ENCODE results near the gene PIK3R2. TPM values are rescaled to one million over a fixed set of nuclear protein-coding genes. Genes with fewer than 3 reads are reported as not detected.

Gene PIK3R2
- total RNA-seq, 1 donor from 2014 or later = 16.1 TPM

DNA sequence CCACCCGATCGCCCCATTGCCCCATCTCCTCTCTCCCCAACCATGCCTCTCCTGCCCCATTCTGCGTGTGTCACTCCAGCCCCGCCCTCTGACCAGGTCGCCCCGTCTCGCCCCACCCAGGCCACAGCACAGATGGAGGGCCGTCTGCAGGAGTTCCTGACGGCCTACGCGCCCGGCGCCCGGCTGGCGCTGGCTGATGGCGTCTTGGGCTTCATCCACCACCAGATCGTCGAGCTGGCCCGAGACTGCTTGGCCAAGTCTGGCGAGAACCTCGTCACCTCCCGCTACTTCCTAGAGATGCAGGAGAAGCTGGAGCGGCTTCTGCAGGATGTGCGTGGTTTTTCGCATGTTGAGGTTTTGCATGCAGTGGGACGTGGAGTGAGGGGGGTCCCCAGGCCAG lies 29.1 kb upstream of the PIK3R2 start:
- DNase-seq (ENCODE audit: low spot score) = no peak

DNA sequence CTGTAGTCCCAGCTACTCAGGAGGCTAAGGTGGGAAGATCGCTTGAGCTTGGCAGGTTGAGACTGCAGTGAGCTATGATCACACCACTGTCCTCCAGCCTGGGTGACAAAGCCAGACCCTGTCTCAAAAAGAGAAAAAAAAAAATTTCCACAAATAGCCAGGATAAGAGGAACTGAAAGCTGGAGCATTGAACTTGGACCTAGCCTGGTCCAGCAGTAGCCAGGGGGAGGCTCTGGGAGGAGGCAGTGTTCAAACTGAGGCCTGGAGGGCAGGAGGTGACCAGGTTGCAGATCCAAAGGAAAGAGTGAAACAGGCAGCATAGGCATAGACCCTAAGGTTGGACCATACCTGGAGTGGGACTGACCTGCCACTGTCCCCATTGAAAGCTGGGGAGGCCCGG lies 26.9 kb upstream of the PIK3R2 start:
- no peak for DNase-seq (ENCODE audit: low spot score)

DNA sequence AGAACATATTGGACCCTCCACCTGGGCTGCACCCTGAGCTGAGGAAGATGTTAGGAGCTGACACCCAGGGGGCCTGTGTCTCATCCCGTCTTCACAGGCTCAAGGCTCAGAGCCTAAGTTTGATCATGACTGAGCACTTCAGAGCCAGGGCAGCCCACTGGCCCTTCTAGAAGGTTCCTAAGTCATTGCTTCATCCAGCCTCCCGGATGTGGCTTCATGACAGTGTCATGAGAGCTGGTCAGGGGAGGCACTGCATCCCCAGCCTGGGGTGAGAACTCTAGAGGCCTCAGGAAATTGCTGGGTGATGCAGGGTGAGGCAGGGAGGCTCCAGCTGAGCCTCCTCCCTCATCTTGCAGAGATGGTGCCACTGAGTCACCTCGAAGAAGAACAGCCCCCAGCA lies 24.9 kb upstream of the PIK3R2 start:
- DNase-seq (ENCODE audit: low spot score) = no peak

DNA sequence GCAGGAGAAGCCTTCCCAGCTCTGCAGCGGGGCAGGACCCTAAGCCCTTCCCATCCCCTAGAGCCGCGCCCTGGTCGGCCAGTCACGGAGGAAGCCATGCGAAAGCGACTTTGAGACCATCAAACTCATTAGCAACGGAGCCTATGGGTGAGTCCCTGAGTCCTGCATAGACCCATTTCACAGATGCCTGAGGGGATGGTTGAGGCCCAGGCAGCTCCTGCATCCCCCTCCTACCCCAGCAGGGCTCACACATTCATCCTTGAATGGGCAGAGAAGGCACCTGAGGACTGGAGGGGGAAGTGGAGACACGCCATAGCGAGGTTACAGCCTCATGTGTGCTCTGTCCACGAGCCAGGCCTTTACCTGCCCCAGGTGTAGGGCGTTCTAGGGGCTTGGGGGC lies 24.2 kb upstream of the PIK3R2 start:
- DNase-seq (ENCODE audit: low spot score) = no peak

DNA sequence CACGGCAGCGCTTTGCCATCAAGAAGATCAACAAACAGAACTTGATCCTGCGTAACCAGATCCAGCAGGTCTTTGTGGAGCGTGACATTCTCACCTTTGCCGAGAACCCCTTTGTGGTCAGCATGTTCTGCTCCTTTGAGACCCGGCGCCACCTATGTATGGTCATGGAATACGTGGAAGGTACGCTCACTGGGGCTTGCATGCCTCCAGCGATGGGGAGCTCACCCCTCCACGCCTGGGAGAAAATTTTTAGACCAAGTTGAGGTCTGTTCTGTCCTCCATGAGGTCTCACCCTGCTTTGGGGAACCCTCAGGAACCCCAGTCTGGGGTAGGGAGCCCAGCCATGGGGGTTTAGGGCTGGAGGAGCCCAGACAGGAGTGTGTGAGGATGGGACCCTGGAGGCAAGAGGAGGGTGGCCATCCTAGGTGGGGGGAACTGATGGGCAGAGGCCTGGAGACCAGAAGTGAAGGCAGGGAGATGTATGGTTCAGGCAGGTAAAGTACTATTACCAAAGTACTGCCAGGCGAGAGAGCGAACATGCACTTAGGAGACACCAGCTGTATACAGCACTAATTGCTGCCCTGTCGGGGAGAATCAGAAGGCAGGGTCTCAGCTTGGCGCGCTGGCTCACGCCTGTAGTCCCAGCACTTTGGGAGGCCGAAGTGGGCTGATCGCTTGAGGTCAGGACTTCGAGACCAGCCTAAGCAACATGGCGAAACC lies 22.3 kb upstream of the PIK3R2 start:
- DNase-seq (ENCODE audit: low spot score) = no peak

DNA sequence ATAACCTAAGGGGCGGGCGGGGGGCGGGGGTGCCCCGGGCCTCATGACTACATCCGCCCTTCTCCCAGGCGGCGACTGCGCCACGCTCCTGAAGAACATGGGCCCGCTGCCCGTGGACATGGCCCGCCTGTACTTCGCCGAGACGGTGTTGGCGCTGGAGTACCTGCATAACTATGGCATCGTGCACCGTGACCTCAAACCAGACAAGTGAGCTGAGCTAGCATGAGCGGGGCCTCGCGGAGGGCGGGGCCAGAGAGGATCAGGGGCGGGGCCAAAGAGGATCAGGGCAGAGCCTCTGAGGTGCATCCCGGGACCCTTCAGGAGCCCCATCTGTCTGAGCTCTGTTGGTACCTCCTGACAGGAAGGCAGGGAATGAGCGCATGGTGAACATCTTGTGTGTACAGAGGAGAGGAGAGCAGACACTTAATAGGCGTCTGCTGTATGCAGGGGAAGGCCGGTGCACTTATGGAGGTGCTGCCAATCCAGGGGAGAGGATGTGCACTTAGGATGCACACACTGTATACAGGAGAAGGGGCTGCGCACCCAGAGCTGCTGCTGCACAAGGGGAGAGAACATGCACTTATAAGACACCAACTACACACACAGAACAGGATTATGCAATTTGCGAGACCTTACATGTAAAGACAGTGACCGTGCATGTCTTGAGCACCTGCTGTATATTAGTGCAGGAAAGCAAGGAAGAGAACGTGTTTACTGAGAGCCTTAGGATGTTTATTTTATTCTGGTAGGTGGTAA lies 20.9 kb upstream of the PIK3R2 start:
- no peak for DNase-seq (ENCODE audit: low spot score)

DNA sequence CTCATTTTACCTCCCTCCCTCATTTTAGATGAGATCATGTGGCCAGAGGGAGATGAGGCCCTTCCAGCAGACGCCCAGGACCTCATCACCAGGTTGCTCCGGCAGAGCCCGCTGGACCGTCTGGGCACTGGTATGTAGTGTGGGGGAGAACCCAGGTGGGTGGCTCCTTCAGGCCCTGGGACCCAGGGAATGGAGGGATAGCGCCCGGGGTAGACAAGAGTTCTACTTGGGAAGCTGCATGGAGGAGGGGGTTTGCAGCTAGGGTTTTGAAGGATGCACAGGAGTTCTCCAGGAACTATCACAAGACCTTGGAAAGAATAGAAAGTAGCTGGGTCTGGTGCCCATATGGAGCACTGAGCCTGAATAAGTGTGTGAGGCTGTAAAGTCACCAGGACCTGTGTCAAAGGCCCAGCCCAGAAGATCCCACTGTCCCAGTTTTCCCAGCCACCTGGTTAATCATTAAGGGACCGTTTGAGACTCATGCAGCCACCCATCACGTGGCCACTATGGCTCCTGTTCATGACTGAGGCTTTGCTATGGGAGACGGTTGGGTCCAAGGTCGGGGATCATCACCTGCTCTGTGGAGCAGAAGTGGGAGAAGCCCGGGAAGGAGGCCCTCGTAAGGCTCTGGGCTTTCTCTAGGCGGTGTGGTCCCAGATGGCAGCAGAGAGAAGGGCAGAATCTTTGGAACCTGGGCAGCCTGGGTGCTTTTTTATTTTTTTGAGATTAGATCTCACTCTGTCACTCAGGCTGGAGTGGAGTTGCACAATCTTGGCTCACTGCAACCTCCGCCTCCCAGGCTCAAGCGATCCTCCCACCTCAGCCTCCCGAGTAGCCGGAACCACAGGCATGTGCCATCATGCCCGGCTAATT lies 17.0 kb upstream of the PIK3R2 start:
- DNase-seq (ENCODE audit: low spot score) = no peak

DNA sequence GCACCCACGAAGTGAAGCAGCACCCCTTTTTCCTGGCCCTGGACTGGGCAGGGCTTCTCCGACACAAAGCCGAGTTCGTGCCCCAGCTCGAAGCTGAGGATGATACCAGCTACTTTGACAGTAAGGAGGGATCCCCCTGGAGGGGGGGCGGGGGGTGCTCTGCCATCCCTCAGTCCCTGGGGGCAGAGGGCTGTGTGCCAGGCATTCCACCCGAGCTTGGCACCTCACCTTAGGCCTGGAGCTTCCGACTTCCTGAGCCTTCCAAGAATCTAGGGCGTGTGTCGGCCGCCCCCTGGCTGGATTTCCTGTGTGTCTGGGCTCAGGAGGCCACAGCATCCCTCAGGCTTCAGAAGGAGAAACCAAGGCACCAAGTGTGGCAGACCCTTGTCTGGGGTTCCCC lies 15.7 kb upstream of the PIK3R2 start:
- no peak for DNase-seq (ENCODE audit: low spot score)

DNA sequence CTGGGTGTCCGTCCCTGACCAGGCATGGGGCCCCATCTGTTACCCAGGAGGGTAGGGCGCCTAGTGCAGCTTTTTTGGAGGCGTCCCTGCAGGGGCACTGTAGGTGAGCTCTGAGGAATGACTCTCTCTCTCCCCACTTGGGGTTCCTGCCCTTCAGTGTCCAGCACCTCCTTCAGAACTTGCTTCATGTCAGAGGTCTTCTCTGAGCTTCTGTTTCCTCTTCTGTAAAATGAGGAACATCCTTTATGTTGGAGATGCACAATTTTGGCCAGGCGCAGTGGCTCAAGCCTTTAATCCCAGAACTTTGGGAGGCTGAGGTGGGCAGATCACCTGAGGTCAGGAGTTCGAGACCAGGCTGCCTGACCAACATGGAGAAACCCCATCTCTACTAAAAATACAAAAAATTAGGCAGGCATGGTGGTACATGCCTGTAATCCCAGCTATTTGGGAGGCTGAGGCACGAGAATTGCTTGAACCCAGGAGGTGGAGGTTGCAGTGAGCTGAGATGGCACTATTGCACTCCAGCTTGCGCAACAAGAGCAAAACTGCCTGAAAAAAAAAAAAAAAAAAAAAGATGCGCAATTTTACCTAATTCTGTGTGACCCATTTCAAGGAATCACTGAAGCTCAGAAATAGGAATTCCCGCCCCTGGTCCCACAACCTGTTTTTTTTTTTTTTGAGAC lies 15.2 kb upstream of the PIK3R2 start:
- DNase-seq (ENCODE audit: low spot score) = no peak

DNA sequence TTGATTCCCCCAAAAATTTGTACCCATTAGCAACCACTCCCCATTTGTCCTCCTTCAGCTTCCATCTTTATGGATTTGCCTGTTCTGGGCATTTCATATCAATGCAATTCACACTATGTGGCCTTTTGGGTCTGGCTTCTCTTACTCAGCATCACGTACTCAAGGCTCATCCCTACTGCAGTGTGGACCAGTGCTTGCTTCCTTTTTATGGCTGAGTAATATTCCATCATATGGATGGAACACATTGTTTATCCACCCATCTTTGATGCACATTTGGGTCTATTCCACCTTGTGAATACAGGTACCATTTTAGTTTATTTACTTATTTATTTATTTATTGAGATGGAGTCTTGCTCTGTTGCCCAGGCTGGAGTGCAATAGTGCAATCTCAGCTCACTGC lies 12.5 kb upstream of the PIK3R2 start:
- no peak for DNase-seq (ENCODE audit: low spot score)

DNA sequence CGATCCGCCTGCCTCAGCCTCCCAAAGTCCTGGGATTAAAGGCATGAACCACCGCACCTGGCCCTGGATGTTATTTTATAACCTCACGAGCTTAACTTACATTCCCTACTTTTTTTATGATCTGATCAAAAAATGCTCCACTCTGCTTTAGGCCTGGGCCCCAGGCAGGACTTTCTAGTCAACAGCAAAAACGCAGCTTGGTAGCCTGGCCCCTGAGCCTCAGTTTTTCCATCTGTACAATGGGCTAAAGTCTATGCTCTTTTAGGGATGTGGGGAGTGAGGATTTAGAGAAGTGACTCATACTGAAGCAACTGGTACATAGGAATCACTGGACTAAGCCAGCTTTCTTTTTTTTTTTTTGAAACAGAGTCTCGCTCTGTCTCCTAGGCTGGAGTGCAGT lies 11.9 kb upstream of the PIK3R2 start:
- no peak for DNase-seq (ENCODE audit: low spot score)

DNA sequence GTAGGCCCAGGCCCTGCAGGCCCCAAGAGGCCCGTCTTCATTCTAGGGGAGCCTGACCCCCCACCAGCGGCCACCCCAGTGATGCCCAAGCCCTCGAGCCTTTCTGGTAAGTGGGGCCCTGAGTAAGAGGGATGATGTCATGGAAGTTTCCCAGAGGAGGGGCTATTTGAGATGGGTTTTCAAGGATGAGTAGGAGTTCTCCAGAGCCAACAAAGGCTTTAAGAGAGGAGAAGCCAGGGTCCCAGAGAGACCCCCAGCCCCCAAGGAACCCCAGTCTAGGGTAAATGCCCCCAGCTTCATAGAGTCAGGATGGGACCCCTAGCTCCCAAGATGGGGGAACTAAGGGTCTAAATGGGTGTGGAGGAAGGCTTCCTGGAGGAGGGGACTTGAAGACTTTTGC lies 9.1 kb upstream of the PIK3R2 start:
- DNase-seq (ENCODE audit: low spot score) = no peak

DNA sequence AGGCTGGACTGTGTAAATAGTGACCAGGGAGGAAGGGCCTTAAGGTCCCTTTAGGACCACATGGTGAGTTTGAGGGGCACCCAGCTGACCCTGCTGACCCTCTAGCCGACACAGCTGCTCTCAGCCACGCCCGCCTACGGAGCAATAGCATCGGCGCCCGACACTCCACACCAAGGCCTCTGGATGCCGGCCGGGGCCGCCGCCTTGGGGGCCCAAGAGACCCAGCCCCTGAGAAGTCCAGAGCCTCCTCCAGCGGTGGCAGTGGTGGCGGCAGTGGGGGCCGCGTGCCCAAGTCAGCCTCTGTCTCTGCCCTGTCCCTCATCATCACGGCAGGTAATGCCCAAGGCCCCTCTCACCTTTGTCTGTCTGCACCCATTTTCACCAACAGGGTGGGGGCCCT lies 8.6 kb upstream of the PIK3R2 start:
- DNase-seq (ENCODE audit: low spot score) = no peak

DNA sequence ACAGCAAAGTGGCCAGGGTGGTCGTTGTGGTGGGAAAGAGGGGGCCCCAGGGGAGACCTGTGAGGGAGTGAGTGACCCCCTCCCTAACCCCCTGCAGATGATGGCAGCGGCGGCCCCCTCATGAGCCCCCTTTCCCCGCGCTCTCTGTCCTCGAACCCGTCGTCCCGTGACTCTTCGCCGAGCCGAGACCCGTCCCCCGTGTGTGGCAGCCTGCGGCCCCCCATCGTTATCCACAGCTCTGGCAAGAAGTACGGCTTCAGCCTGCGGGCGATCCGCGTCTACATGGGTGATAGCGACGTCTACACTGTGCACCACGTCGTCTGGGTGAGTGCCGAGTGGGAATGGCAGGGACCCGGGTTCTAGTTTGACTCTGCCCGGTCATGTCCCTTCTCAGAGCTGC lies 8.1 kb upstream of the PIK3R2 start:
- DNase-seq (ENCODE audit: low spot score) = no peak

DNA sequence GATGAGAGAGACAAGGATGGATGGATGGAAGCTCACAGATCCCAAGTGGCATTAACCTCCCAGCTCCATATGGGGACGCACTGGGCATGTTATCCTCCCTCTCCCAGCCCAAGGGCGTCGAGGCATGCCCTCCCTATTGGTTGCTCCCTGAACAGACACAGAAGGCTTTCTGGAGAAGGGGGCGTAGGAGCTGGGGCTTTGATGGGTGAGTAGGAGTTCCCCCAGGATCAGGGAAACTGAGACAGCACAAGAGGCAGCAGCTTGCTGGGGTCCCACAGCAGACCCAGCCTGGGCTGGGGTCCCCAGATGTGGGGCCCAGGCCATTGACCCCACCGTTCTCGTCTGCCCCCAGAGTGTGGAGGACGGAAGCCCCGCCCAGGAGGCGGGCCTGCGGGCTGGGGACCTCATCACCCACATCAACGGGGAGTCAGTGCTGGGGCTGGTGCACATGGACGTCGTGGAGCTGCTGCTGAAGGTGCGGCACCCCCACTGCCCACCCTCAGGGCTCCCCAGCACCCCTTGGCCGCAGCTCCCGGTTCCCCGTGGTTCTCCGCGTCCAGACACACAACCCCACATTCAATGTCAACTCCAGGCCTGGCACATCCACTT lies 7.5 kb upstream of the PIK3R2 start:
- DNase-seq (ENCODE audit: low spot score) = no peak

DNA sequence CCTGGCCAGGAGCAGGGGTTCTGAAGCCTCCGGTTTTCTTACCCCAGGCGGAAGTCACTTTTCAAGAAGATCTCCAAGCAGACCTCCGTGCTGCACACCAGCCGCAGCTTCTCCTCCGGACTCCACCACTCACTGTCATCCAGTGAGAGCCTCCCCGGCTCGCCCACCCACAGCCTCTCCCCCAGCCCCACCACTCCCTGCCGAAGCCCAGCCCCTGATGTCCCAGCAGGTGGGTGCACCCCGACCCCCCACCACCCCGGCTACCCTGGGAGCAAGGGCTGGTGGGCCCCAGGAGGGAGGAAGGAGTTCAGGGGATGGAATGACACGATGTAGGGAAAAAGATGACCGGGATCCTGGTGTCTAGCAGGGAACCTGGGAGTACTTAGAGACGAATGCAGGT lies 5.6 kb upstream of the PIK3R2 start:
- no peak for DNase-seq (ENCODE audit: low spot score)

DNA sequence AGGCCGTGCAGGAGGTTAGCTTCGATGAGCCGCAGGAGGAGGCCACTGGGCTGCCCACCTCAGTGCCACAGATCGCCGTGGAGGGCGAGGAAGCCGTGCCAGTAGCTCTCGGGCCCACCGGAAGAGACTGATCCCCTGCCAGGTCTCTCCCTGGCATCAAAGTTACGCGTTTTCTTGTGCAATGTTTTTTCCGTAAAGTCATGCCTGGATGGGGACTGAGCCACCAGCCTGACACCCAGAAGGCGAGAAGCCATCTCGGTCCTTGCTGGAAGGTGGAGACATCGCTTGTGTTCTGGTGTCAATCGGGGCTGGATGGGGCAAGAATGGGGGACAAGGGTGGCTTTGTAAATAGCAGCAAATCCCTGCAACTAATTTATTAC lies 3.4 kb upstream of the PIK3R2 start:
- DNase-seq (ENCODE audit: low spot score) = no peak

DNA sequence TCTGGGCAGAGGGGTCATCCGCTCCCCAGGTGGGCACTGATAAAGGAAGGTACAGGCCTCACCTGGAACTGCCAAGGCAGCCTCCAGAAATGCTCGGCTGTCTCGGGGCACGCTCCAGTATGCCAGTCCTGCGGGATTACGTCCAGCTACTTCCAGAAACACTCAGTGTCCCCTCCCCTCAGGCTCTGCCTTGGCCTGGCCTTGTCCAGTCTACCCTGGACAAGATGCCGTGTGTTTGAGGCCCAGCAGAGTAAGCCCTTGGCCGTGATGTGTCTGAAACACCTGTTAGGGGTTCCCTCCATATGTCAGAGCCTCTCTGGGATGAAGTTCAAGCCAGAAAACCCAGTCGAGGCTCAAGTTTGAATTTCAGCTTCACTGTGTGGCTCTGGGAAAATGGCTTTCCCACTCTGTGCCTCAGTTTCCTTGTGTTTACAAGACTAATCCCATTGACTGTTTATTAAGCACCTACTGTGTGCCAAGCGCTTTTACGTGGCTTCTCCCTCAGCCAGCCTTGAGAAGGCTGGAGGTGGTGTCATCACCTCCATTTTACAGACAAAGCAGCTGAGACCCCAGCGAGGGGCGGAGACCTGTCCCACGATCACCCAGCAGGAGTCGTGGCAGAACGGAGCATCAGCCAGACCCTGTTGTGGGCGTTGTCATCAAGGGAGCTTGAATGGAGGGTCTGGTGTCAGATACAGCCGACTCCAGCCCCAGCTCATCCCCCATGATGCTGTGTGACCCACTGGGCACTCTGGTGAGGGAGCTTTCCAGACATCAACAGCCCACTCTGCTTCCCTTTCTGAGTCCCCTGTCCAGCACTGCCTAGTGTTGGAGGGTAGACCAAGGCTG lies 2.0 kb upstream of the PIK3R2 start:
- DNase-seq (ENCODE audit: low spot score) = no peak

DNA sequence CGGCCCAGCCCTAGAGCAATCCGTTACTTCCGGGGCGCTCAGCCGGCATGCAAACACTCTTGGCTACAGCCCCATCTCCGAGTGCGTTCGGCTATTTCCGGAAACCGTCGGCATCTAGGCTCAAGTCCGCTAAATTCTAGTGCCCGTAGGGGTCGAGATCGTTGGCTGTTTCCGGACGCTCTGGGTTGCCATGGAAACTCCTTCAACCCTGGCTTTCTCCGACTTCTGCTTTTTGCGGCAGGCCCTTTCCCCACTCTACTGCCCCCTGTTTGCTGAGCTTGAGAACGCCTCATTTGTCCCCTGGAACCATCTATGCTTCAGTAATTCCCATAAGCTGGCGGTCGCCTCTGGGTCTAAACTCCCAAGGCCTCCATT lies 534 bp upstream of the PIK3R2 start:
- peak; percentile 99 for DNase-seq (ENCODE audit: low spot score)

DNA sequence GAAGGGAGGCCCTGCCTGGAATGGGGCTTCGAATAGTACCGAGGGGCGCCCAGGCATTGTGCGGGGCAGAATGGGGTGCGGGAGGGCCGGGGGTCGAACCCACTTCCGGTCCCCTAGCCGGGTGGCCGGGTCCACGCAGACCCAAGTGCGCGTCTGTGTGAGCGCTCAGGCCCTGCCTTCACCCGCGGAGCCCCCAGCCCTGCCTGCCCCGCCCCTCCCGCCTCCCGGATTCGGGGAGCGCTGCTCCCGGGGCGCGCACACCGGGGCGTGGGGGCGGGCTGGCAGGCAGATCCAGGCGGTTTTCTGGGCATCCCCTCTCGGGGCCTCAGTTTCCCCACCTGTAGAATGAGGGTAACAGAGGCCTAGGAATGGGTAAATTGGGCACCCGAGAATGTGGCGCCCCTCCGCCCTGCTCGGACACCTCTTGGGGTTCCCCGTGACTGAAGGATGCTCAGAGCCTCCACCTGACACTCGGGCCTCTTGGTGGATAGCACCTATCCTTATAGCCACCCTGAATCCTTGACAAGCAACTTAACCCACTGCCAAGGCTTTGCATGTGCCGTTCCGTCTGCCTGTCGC lies 682 bp downstream of the PIK3R2 start:
- DNase-seq (ENCODE audit: low spot score) = no peak

Data from umbilical cord (tissue), 2 donors.